Endodermal cell (in vitro differentiated cells): Measurements from ENCODE around the gene ZNF511. TPM values are rescaled to one million over a fixed set of nuclear protein-coding genes. Genes with fewer than 3 reads are reported as not detected.

Source experiments
- DNase-seq: peaks from one replicate; pipeline ENCODE4 v3.0.0-alpha.2; 2017
- H3K27ac ChIP-seq: 2 replicates; pipeline ENCODE4 v1.5.1; 2013; ENCODE audit warnings: mild to moderate bottlenecking, low read depth, low read length, moderate library complexity
- H3K27me3 ChIP-seq: 2 replicates; pipeline ENCODE4 v1.6.1; 2013; ENCODE audit warnings: mild to moderate bottlenecking, low read length, moderate library complexity; ENCODE audit not compliant: insufficient read depth, control insufficient read depth, poor library complexity, severe bottlenecking
- H3K36me3 ChIP-seq: 2 replicates; pipeline ENCODE4 v1.7.0; 2013; ENCODE audit warnings: mild to moderate bottlenecking, low read length, moderate library complexity; ENCODE audit not compliant: control insufficient read depth, insufficient read depth
- H3K4me1 ChIP-seq: one replicate; pipeline ENCODE4 v1.7.0; 2013; ENCODE audit warnings: low read length; ENCODE audit not compliant: control insufficient read depth, insufficient read depth
- H3K4me3 ChIP-seq: 2 replicates; pipeline ENCODE4 v1.5.1; 2013; ENCODE audit warnings: mild to moderate bottlenecking, low read length, moderate library complexity
- H3K9ac ChIP-seq: 2 replicates; pipeline ENCODE4 v1.6.1; 2013; ENCODE audit warnings: mild to moderate bottlenecking, low read length, moderate library complexity; ENCODE audit not compliant: poor library complexity, severe bottlenecking; ENCODE audit errors: extremely low read depth
- H3K9me3 ChIP-seq: 2 replicates; pipeline ENCODE4 v1.6.1; 2013; ENCODE audit warnings: mild to moderate bottlenecking, low read length, moderate library complexity; ENCODE audit not compliant: control insufficient read depth
- H3K27ac Mint-ChIP-seq: 2 replicates; pipeline ENCODE4 v1.8.0; 2020; ENCODE audit warnings: mixed read lengths
- H3K27me3 Mint-ChIP-seq: 2 replicates; pipeline ENCODE4 v1.8.0; 2021; ENCODE audit warnings: mild to moderate bottlenecking, mixed read lengths; ENCODE audit not compliant: insufficient read depth
- H3K36me3 Mint-ChIP-seq: 2 replicates; pipeline ENCODE4 v1.8.0; 2020; ENCODE audit warnings: low read depth, mixed read lengths
- H3K4me1 Mint-ChIP-seq: 2 replicates; pipeline ENCODE4 v1.8.0; 2020; ENCODE audit warnings: mixed read lengths
- H3K4me3 Mint-ChIP-seq: 2 replicates; pipeline ENCODE4 v1.8.0; 2020; ENCODE audit warnings: mild to moderate bottlenecking, moderate library complexity, mixed read lengths
- H3K9me3 Mint-ChIP-seq: 2 replicates; pipeline ENCODE4 v1.8.0; 2020; ENCODE audit warnings: mild to moderate bottlenecking, mixed read lengths
- CTCF ChIP-seq: fragments of 200-600 bp; sonication (generic); conservative IDR thresholded peaks from 2 replicates; pipeline ENCODE4 v1.5.0; 2021; ENCODE audit warnings: antibody characterized with exemption, mild to moderate bottlenecking
- WGBS, 2 experiments: methylation state at CpG; one replicate each; pipeline versions ENCODE4 v1.1.5 to v1.1.7; 2013; ENCODE audit warnings: missing lambda C conversion rate in 2 of 2, mixed read lengths in 1 of 2; ENCODE audit not compliant: insufficient coverage in 1 of 2, insufficient read length in 1 of 2; 5-methylcytosine and 5-hydroxymethylcytosine counted together
- total RNA-seq, 2 donors: library from RNA; stranded (reverse); fragmentation: NEBNext Ultra II Directional in 1 of 2; extraction: Animal tissue kit (Norgen Biotek cat#: 25700) in 1 of 2; gene quantifications; 2 replicates in 1 of 2; 3 replicates in 1 of 2; pipeline ENCODE4 v1.2.1, GENCODE V29; 2021

Gene ZNF511
- total RNA-seq, 2 donors from 2014 or later: 48.1 to 57.6 TPM

GRCh38 chr10:133324198-133324792, 15.6 kb downstream of the ZNF511 start:
- WGBS, 2 experiments: 28% methylated on average over 11 of the region's 13 CpGs; no CpG with 5 or more reads in 1 of the 2 experiments
- Histone ChIP-seq H3K9me3 (peaks cover 18% of the 10 kb centered on the region), H3K27ac (no peak overlapping the region), H3K36me3 (no peaks in the 10 kb centered on the region), H3K4me1 (no peaks in the 10 kb centered on the region), H3K9ac (no peak overlapping the region), H3K27me3 (peaks cover 46% of the 10 kb centered on the region), H3K4me3 (no peak overlapping the region)
- no peak overlapping the region for H3K4me3 Mint-ChIP-seq
- H3K9me3 Mint-ChIP-seq: peaks cover 11% of the 10 kb centered on the region
- peak; percentile 89 for DNase-seq
- H3K4me1 Mint-ChIP-seq: peaks cover 4% of the 10 kb centered on the region
- no peak overlapping the region for H3K27ac Mint-ChIP-seq
- H3K27me3 Mint-ChIP-seq: peaks cover 62% of the 10 kb centered on the region
- H3K36me3 Mint-ChIP-seq: peaks cover 3% of the 10 kb centered on the region
- TF ChIP-seq CTCF: no peak

- Histone ChIP-seq H3K9me3 (peaks cover 14% of the 10 kb centered on the region), H3K9ac (no peak overlapping the region), H3K27ac (no peak overlapping the region), H3K27me3 (peaks cover 51% of the 10 kb centered on the region), H3K4me3 (no peak overlapping the region), H3K36me3 (no peaks in the 10 kb centered on the region), H3K4me1 (no peaks in the 10 kb centered on the region)
- Mint-ChIP-seq H3K9me3 (peaks cover 7% of the 10 kb centered on the region), H3K4me3 (peak overlapping the region; percentile 55), H3K27me3 (peaks cover 64% of the 10 kb centered on the region), H3K36me3 (peaks cover 3% of the 10 kb centered on the region), H3K4me1 (peaks cover 8% of the 10 kb centered on the region), H3K27ac (no peak overlapping the region)
- WGBS, 2 experiments: 53 to 62% methylated on average over 10 to 20 of the region's 20 CpGs
- TF ChIP-seq CTCF: no peak
- DNase-seq: peak; percentile 62
Measured at GRCh38 chr10:133324857-133325260, 16.1 kb downstream of the ZNF511 start.

- Mint-ChIP-seq H3K27ac (no peak overlapping the region), H3K36me3 (no peaks in the 10 kb centered on the region), H3K27me3 (peaks cover 68% of the 10 kb centered on the region), H3K9me3 (no peaks in the 10 kb centered on the region), H3K4me3 (peak overlapping the region; percentile 55), H3K4me1 (peaks cover 8% of the 10 kb centered on the region)
- Histone ChIP-seq H3K9ac (no peak overlapping the region), H3K4me3 (peak overlapping the region; percentile 36), H3K4me1 (no peaks in the 10 kb centered on the region), H3K27me3 (peaks cover 55% of the 10 kb centered on the region), H3K9me3 (peaks cover 8% of the 10 kb centered on the region), H3K27ac (no peak overlapping the region), H3K36me3 (no peaks in the 10 kb centered on the region)
- TF ChIP-seq CTCF: no peak
- DNase-seq: peak; percentile 78
- WGBS, 2 experiments: 6 to 10% methylated on average over 40 to 91 of the region's 91 CpGs
Measured at GRCh38 chr10:133325440-133326222, 16.9 kb downstream of the ZNF511 start.
